ENCODE data around the gene MED26.

MED26 gene

GRCh38 chr19:16618248-16618647 is 9.8 kb downstream of the MED26 start:
- Histone ChIP-seq H3K18ac (ENCODE audit: low read length) (no peak overlapping the region), H3K4me2 (ENCODE audit: insufficient read depth, low read length, poor library complexity, severe bottlenecking) (no peak overlapping the region), H3K79me1 (ENCODE audit: low read depth, low read length) (peaks cover 28% of the 10 kb centered on the region), H3K27ac (replicated peaks; ENCODE audit: low read length) (no peak overlapping the region), H4K91ac (ENCODE audit: low read depth, low read length, poor library complexity) (no peak overlapping the region), H2BK5ac (ENCODE audit: low read length) (no peak overlapping the region), H3K4me3 (ENCODE audit: low read length in 2 of 2) (no peak overlapping the region), H3K36me3 (replicated peaks in 1 of 2; ENCODE audit: control insufficient read depth in 2 of 2, insufficient read depth in 2 of 2, low read length in 2 of 2) (peaks cover 0 to 2% of the 10 kb centered on the region in 2 donors), H3K23ac (ENCODE audit: low read depth, low read length, poor library complexity) (no peak overlapping the region), H3K27me3 (ENCODE audit: control insufficient read depth in 3 of 3, insufficient read depth in 3 of 3, low read depth in 1 of 3, low read length in 3 of 3) (no peaks in the 10 kb centered on the region), H2BK15ac (ENCODE audit: low read length) (no peak overlapping the region), H3K9ac (ENCODE audit: low read depth, low read length, poor library complexity) (no peak overlapping the region), H2BK12ac (ENCODE audit: low read length) (no peak overlapping the region), H2AK5ac (ENCODE audit: low read depth, low read length) (no peak overlapping the region), H2BK120ac (ENCODE audit: low read depth, low read length) (no peak overlapping the region), H3K9me3 (replicated peaks in 1 of 2; ENCODE audit: control insufficient read depth in 2 of 2, insufficient read depth in 1 of 2, low read depth in 1 of 2, low read length in 2 of 2) (no peaks in the 10 kb centered on the region), H3K4ac (ENCODE audit: low read length) (no peak overlapping the region), H3K4me1 (ENCODE audit: control insufficient read depth in 2 of 2, insufficient read depth in 1 of 2, low read depth in 1 of 2, low read length in 2 of 2) (peaks cover 0 to 3% of the 10 kb centered on the region in 2 donors), H4K8ac (ENCODE audit: low read depth, low read length) (no peak overlapping the region), H2AFZ (ENCODE audit: low read length) (no peak overlapping the region), H3K14ac (ENCODE audit: low read length) (no peak overlapping the region)
- DNase-seq (ENCODE audit: low spot score), result no peak
- WGBS, 2 donors (ENCODE audit: extremely low coverage in 2 of 2, insufficient read length in 2 of 2, insufficient replicate concordance in 1 of 2), result no CpG with 5 or more reads among the region's 7 CpGs

GRCh38 chr19:16615808-16616207 is 12.2 kb downstream of the MED26 start:
- Histone ChIP-seq H3K9me3 (replicated peaks in 1 of 2; ENCODE audit: control insufficient read depth in 2 of 2, insufficient read depth in 1 of 2, low read depth in 1 of 2, low read length in 2 of 2) (no peaks in the 10 kb centered on the region), H3K4me3 (ENCODE audit: low read length in 2 of 2) (no peak overlapping the region), H3K23ac (ENCODE audit: low read depth, low read length, poor library complexity) (no peak overlapping the region), H2BK120ac (ENCODE audit: low read depth, low read length) (no peak overlapping the region), H3K27me3 (ENCODE audit: control insufficient read depth in 3 of 3, insufficient read depth in 3 of 3, low read depth in 1 of 3, low read length in 3 of 3) (no peaks in the 10 kb centered on the region), H3K18ac (ENCODE audit: low read length) (no peak overlapping the region), H3K4me1 (ENCODE audit: control insufficient read depth in 2 of 2, insufficient read depth in 1 of 2, low read depth in 1 of 2, low read length in 2 of 2) (peaks cover 0 to 3% of the 10 kb centered on the region in 2 donors), H4K8ac (ENCODE audit: low read depth, low read length) (no peak overlapping the region), H3K14ac (ENCODE audit: low read length) (no peak overlapping the region), H2BK15ac (ENCODE audit: low read length) (no peak overlapping the region), H2BK12ac (ENCODE audit: low read length) (no peak overlapping the region), H2AK5ac (ENCODE audit: low read depth, low read length) (no peak overlapping the region), H3K36me3 (replicated peaks in 1 of 2; ENCODE audit: control insufficient read depth in 2 of 2, insufficient read depth in 2 of 2, low read length in 2 of 2) (no peaks in the 10 kb centered on the region), H2AFZ (ENCODE audit: low read length) (no peak overlapping the region), H4K91ac (ENCODE audit: low read depth, low read length, poor library complexity) (no peak overlapping the region), H3K4me2 (ENCODE audit: insufficient read depth, low read length, poor library complexity, severe bottlenecking) (no peak overlapping the region), H3K9ac (ENCODE audit: low read depth, low read length, poor library complexity) (no peak overlapping the region), H3K79me1 (ENCODE audit: low read depth, low read length) (peaks cover 26% of the 10 kb centered on the region), H3K4ac (ENCODE audit: low read length) (no peak overlapping the region), H2BK5ac (ENCODE audit: low read length) (no peak overlapping the region), H3K27ac (replicated peaks; ENCODE audit: low read length) (no peak overlapping the region)
- WGBS, 2 donors (ENCODE audit: extremely low coverage in 2 of 2, insufficient read length in 2 of 2, insufficient replicate concordance in 1 of 2), result no CpG with 5 or more reads among the region's 1 CpG
- no peak for DNase-seq (ENCODE audit: low spot score)

DNA sequence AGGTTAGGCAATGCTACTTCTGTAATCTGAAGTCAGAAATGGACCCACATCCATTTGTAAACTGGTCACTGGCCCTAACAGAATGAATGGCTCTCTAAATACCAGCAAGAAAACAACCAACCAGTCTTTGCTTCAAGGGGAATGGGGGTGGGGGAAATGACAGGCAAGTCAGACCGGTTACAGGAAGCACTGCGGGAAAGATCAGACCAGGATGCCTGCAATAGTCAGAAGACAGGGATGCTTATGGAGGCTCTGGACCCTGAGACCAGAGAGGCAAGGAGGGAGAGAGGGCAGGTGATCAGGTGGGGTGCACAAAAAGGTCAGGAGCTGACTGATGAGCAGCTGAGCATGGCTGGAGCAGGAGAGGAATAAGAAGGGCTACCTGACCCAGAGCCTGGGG is 13.1 kb downstream of the MED26 start:
- H3K18ac ChIP-seq (ENCODE audit: low read length), result no peak overlapping the region
- H4K91ac ChIP-seq (ENCODE audit: low read depth, low read length, poor library complexity), result no peak overlapping the region
- no peak overlapping the region for H3K4me3 ChIP-seq (ENCODE audit: low read length in 2 of 2)
- no peak overlapping the region for H3K9ac ChIP-seq (ENCODE audit: low read depth, low read length, poor library complexity)
- H2BK120ac ChIP-seq (ENCODE audit: low read depth, low read length), result no peak overlapping the region
- peaks cover 0 to 3% of the 10 kb centered on the region in 2 donors for H3K4me1 ChIP-seq (ENCODE audit: control insufficient read depth in 2 of 2, insufficient read depth in 1 of 2, low read depth in 1 of 2, low read length in 2 of 2)
- WGBS, 2 donors (ENCODE audit: extremely low coverage in 2 of 2, insufficient read length in 2 of 2, insufficient replicate concordance in 1 of 2), result no CpG with 5 or more reads among the region's 2 CpGs
- no peak overlapping the region for H2AFZ ChIP-seq (ENCODE audit: low read length)
- H2BK15ac ChIP-seq (ENCODE audit: low read length), result no peak overlapping the region
- no peak for DNase-seq (ENCODE audit: low spot score)
- H3K4me2 ChIP-seq (ENCODE audit: insufficient read depth, low read length, poor library complexity, severe bottlenecking), result no peak overlapping the region
- no peak overlapping the region for H2BK5ac ChIP-seq (ENCODE audit: low read length)
- H3K27ac ChIP-seq (replicated peaks; ENCODE audit: low read length), result no peak overlapping the region
- H3K14ac ChIP-seq (ENCODE audit: low read length), result no peak overlapping the region
- H3K4ac ChIP-seq (ENCODE audit: low read length), result no peak overlapping the region
- H2BK12ac ChIP-seq (ENCODE audit: low read length), result no peak overlapping the region
- no peak overlapping the region for H3K23ac ChIP-seq (ENCODE audit: low read depth, low read length, poor library complexity)
- H3K79me1 ChIP-seq (ENCODE audit: low read depth, low read length), result peaks cover 22% of the 10 kb centered on the region
- H3K9me3 ChIP-seq (replicated peaks in 1 of 2; ENCODE audit: control insufficient read depth in 2 of 2, insufficient read depth in 1 of 2, low read depth in 1 of 2, low read length in 2 of 2), result no peaks in the 10 kb centered on the region
- H3K27me3 ChIP-seq (ENCODE audit: control insufficient read depth in 3 of 3, insufficient read depth in 3 of 3, low read depth in 1 of 3, low read length in 3 of 3), result no peaks in the 10 kb centered on the region
- no peak overlapping the region for H2AK5ac ChIP-seq (ENCODE audit: low read depth, low read length)
- no peak overlapping the region for H4K8ac ChIP-seq (ENCODE audit: low read depth, low read length)
- no peaks in the 10 kb centered on the region for H3K36me3 ChIP-seq (replicated peaks in 1 of 2; ENCODE audit: control insufficient read depth in 2 of 2, insufficient read depth in 2 of 2, low read length in 2 of 2)

DNA sequence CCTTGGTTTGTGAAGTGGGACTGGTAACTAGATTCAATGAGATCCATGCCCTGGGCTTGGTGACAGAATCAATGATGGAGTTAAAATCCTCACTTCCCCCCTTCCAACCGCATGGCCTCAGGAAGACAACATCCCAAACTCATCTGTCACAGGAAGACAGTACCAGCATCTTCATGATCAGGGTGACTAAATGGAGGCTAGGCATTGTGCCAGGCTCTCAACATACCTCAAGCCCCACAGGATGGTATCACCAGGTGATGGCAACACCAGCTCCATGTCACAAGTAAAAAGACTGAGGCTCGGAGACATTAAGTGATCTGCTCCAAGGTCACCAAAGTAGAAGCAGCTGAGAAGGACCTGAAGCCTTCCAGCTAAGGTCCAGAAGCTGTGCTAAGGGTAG is 14.2 kb downstream of the MED26 start:
- H2BK120ac ChIP-seq (ENCODE audit: low read depth, low read length), result no peak overlapping the region
- H3K4me3 ChIP-seq (ENCODE audit: low read length in 2 of 2), result no peak overlapping the region
- no peak overlapping the region for H3K14ac ChIP-seq (ENCODE audit: low read length)
- H3K27ac ChIP-seq (replicated peaks; ENCODE audit: low read length), result no peak overlapping the region
- no peaks in the 10 kb centered on the region for H3K9me3 ChIP-seq (replicated peaks in 1 of 2; ENCODE audit: control insufficient read depth in 2 of 2, insufficient read depth in 1 of 2, low read depth in 1 of 2, low read length in 2 of 2)
- H3K4ac ChIP-seq (ENCODE audit: low read length), result no peak overlapping the region
- H3K9ac ChIP-seq (ENCODE audit: low read depth, low read length, poor library complexity), result no peak overlapping the region
- H4K8ac ChIP-seq (ENCODE audit: low read depth, low read length), result no peak overlapping the region
- H3K4me2 ChIP-seq (ENCODE audit: insufficient read depth, low read length, poor library complexity, severe bottlenecking), result no peak overlapping the region
- H4K91ac ChIP-seq (ENCODE audit: low read depth, low read length, poor library complexity), result no peak overlapping the region
- no peak overlapping the region for H2AFZ ChIP-seq (ENCODE audit: low read length)
- WGBS, 2 donors (ENCODE audit: extremely low coverage in 2 of 2, insufficient read length in 2 of 2, insufficient replicate concordance in 1 of 2), result no CpG with 5 or more reads among the region's 2 CpGs
- no peaks in the 10 kb centered on the region for H3K27me3 ChIP-seq (ENCODE audit: control insufficient read depth in 3 of 3, insufficient read depth in 3 of 3, low read depth in 1 of 3, low read length in 3 of 3)
- H2AK5ac ChIP-seq (ENCODE audit: low read depth, low read length), result no peak overlapping the region
- H3K18ac ChIP-seq (ENCODE audit: low read length), result no peak overlapping the region
- H3K23ac ChIP-seq (ENCODE audit: low read depth, low read length, poor library complexity), result no peak overlapping the region
- DNase-seq (ENCODE audit: low spot score), result no peak
- no peak overlapping the region for H2BK5ac ChIP-seq (ENCODE audit: low read length)
- no peak overlapping the region for H2BK12ac ChIP-seq (ENCODE audit: low read length)
- H3K79me1 ChIP-seq (ENCODE audit: low read depth, low read length), result peaks cover 20% of the 10 kb centered on the region
- H3K4me1 ChIP-seq (ENCODE audit: control insufficient read depth in 2 of 2, insufficient read depth in 1 of 2, low read depth in 1 of 2, low read length in 2 of 2), result peaks cover 0 to 3% of the 10 kb centered on the region in 2 donors
- H2BK15ac ChIP-seq (ENCODE audit: low read length), result no peak overlapping the region
- H3K36me3 ChIP-seq (replicated peaks in 1 of 2; ENCODE audit: control insufficient read depth in 2 of 2, insufficient read depth in 2 of 2, low read length in 2 of 2), result no peaks in the 10 kb centered on the region

Measured in neuronal stem cell (in vitro differentiated cells).